Adipose tissue (tissue), 3 donors: ENCODE results near the gene FBXO42. TPM values are rescaled to one million over a fixed set of nuclear protein-coding genes. Genes with fewer than 3 reads are reported as not detected.

Experiments
- H3K27ac ChIP-seq: one replicate; pipeline ENCODE4 v1.5.1; 2013; ENCODE audit warnings: low read depth, low read length
- WGBS, 3 donors: extraction: QIAGEN DNeasy Blood & Tissue Kit; methylation state at CpG; one replicate each; pipeline ENCODE4 v1.1.7; 2013; 5-methylcytosine and 5-hydroxymethylcytosine counted together
- polyA plus RNA-seq, 3 donors: library from polyadenylated mRNA; stranded (reverse); fragments of 200-250 nt; gene quantifications; one replicate each; pipeline ENCODE4 v1.2.3, GENCODE V29; 2013
- donor health status: healthy with polysubstance abuse.
- donor health status: Bipolar disorder and iron deficiency.
- donor health status: healthy.

FBXO42 gene
- 10 to 100 TPM in 2 of 3 donors, 1 to 10 TPM in 1; 7.4 to 12.4 (median 10.1) TPM for polyA plus RNA-seq

- WGBS, 3 donors = 0 to 1% (median 0%) methylated on average over 59 to 81 of the region's 81 CpGs
- peak within 1 kb of the TSS; percentile 74 for H3K27ac ChIP-seq
Measured at GRCh38 chr1:16351994-16352841, at the start of gene FBXO42. FBXO42 (minus strand) TSS chr1:16352480; CDS start chr1:16315418, 37,062 bp downstream.

DNA sequence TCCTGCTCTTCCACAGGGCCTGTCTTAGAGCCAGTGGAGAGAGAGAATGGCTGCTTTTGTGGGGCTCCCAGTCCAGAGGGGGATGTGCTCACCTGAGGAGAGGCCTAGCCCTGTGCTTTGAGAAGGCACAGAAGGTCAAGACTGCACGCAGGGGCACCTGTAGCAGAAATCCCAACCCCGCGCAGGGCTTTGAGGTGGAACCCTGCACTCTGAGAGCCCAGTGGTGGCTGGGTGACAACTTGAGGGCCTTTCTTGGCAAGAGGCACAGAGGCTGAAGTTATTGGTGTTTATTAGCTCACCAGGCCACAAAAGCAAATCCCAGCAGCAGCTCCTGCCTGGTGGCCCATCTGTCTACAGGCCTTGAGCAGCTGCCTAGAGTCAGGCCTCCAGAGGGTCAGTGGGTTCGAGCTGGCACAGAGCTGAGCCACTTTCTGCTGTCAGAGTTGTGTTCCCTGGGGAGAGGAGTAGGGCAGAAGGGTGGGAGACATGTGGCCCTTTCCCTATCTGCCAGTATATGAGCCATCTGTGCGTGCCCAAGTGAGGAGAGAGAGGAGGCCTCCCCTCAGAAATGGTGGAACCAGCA lies 46.2 kb upstream of the FBXO42 start:
- no peak overlapping the region for H3K27ac ChIP-seq
- 86 to 91% (median 89%) methylated on average over 5 of the region's 5 CpGs for WGBS, 3 donors

DNA sequence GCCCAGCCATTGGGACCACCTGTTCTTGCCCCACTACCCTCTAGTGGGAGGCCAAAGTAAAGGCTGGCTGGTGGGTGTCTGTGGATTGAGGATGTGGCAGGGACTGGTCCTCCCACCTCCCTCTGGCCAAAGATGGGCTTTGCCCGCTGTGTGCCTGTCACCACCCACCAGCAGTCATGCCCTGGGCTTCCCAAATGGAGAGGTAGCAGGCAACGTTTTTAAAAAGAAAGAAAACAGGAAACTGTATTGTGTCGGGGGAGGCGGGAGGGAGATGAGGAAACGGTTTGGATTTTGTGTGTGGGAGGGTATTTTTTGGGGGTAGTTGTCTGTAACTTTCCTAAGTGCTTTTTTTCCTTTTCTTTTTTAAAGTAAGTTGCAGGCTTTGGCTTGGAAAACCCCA lies 44.8 kb upstream of the FBXO42 start:
- 34 to 70% (median 38%) methylated on average over 5 of the region's 5 CpGs for WGBS, 3 donors
- no peak overlapping the region for H3K27ac ChIP-seq

- no peak overlapping the region for H3K27ac ChIP-seq
Measured at GRCh38 chr1:16396591-16396990, 44.3 kb upstream of the FBXO42 start.

DNA sequence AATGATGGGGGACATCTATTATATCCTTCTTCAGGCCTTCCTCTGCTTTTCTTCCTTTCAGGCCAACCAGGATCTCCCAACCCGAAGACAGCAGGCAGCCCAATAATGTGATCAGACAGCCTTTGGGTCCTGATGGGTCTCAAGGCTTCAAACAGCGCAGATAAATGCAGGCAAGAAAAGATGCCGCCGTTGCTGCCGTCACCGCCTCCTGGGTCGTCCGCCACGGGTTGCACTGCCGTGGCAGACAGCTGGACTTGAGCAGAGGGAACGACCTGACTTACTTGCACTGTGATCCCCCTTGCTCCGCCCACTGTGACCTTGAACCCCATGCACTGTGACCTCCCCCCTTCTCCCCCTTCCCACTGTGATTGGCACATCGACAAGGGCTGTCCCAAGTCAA lies 42.7 kb upstream of the FBXO42 start:
- no peak overlapping the region for H3K27ac ChIP-seq
- 82 to 93% (median 90%) methylated on average over 12 to 13 of the region's 13 CpGs for WGBS, 3 donors

More at GRCh38 chr1:16396591-16396990, 44.3 kb upstream of the FBXO42 start:
- 59 to 75% (median 61%) methylated on average over 7 of the region's 7 CpGs for WGBS, 3 donors

DNA sequence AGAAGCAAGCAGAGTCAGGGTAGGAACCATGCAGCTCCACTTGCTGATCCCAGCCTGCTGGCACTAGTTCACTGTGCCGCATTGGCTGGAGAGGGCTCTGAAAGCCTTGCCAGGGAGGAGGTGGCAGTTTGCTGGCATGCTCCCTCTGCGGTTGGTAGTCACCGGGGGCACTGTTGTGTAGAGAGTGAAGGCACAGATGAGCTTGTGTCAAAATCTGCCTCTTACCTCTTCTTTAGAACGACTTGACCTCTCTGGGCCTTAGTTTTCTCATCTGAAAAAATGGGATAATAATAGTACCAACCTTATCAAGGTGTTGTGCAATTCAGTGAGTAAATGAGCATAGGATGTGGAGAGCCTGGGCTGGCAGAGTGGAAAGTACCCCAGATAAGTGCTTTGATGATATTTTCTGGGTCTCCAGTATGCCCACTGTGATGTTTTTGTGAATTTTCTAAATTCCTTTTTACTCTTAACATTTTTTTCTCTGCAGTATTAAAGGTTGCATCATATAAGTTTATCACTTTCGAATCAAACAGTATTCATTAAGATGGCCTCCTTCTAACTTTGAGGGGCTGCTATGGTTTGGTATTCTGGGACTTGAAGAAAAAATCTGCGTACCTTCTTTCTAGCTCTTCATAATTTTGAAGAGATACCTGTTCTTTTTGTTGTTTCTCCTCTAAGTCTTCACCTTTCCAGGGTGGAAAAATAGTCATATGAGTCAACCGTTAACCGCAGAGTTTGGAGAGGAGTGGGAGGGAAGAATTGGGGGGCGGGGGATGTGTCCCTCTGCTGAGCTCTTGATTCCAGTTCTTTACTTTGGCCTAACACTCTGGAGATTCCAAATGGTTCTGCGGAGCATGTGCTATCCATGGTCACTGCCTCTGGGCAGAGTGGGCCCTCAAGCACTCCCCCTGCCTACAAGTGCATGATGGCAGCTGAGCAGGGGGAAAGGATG lies 41.6 kb upstream of the FBXO42 start:
- WGBS, 3 donors = 79 to 90% (median 89%) methylated on average over 10 of the region's 10 CpGs
- H3K27ac ChIP-seq = no peak overlapping the region

GRCh38 chr1:16392740-16393569 lies 40.7 kb upstream of the FBXO42 start:
- H3K27ac ChIP-seq = no peak overlapping the region
- 76 to 83% (median 81%) methylated on average over 21 of the region's 21 CpGs for WGBS, 3 donors

- H3K27ac ChIP-seq = no peak overlapping the region
- 55 to 68% (median 58%) methylated on average over 3 of the region's 3 CpGs for WGBS, 3 donors
Measured at GRCh38 chr1:16391411-16391810, 39.1 kb upstream of the FBXO42 start.

DNA sequence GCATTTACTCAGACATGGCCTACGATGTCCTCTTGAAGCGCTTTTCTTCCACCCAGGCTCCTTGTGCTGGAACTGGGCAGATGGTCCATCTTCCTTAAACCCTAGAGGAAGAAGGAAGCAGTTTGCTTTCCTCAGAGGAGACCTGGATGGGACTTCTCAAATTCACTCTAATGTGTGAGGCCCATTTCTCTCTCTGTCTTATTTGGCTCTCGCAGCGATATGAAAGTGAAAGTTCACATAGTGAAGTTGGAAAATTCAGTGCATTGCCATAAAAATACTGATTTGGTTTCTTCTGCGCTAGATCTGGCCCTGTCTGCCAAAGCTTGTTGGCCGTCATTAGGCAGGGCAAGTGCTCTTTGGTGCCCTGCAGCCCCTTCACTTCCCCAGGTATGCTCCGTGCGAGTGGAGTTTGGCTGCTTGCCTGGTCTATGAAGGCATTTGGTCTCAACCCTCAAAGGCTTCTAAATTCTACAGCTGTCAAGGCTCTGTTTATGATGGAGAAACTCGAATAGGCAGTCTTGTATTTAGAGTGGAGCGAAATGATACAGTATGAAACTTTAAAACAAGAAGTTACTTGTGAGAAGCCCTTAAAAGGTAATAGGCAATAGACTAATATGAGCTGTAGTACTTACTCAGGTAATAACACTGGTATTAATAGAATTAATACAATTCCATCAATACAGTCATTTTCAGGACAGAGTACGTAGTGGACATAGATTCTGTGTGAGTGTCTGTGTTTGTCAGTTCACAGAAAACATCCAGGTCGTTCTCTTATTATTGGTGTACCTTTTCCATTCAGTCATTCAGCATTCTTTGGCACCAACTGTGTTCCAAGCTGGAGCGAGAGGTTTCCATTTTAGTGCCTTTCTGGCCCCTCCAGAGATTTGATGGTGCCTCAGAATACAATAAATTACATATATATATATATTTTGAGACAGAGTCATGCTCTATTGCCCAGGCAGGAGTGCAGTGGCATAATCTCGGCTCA lies 35.2 kb upstream of the FBXO42 start:
- H3K27ac ChIP-seq = no peak overlapping the region

GRCh38 chr1:16386454-16387113 lies 34.3 kb upstream of the FBXO42 start:
- no peak overlapping the region for H3K27ac ChIP-seq
- WGBS, 3 donors = 41 to 56% (median 44%) methylated on average over 5 of the region's 5 CpGs

More for the DNA sequence above, 35.2 kb upstream of the FBXO42 start:
- WGBS, 3 donors = 44 to 65% (median 45%) methylated on average over 14 of the region's 14 CpGs

DNA sequence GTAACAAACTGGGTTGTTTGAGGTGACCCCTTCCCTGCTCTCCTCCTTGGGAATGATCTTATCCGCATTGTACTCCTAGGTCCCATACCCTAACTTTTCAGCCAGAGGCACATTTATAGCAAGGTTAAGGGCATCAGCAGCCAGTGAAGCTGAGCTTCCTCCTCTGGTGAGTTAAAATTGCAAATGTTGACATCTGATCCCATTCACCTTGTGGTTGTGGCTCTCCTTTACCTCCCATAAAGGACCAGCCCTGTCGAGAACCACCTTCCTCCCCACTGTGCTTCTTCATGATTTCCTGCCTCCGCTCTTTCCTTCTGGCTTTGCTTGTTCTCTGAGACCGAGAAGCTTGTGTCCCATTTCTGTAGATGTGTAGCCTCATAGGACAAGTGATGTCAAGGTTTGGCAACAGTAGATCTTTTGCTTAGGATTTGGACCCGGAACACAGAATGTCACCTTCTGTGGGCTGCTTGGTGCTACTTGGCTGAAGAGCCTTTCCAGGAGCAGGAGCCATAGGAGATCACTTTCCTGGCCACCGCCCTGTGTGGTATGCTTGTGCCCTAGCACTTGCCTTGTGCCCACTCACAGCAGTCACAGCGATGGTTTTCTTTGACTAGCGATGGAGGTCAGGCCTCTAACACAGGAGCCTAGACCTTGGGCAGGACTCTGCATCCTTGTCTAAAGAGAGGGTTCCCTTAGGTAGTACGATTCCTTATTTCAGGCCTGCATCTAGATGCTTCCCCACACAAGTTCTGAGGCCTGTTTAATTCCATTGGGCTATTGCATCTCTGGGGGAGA lies 33.6 kb upstream of the FBXO42 start:
- no peak overlapping the region for H3K27ac ChIP-seq
- WGBS, 3 donors = 88 to 91% (median 89%) methylated on average over 9 of the region's 9 CpGs

- no peak overlapping the region for H3K27ac ChIP-seq
- 90 to 97% (median 94%) methylated on average over 5 of the region's 5 CpGs for WGBS, 3 donors
Measured at GRCh38 chr1:16383888-16384287, 31.6 kb upstream of the FBXO42 start.

DNA sequence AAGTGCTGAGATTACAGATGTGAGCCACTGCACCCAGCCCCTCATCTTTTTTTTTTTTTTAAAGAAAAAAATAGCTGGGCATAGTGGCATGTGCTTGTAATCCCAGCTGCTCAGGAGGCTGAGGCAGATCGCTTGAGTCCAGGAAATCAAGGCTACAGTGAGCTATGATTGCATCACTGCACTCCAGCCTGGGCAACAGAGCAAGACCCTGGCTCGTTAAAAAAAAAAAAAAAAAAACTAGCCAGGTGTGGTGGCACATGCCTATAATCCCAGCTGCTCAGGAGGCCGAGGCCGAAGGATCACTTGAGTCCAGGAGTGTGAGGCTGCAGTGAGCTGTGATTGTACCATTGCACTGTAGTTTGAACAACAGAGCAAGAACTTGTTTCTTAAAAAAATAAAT lies 28.6 kb upstream of the FBXO42 start:
- H3K27ac ChIP-seq = no peak overlapping the region
- WGBS, 3 donors = 69 to 78% (median 77%) methylated on average over 4 of the region's 4 CpGs

GRCh38 chr1:16378443-16378842 lies 26.2 kb upstream of the FBXO42 start:
- no peak overlapping the region for H3K27ac ChIP-seq
- WGBS, 3 donors = 65 to 86% (median 84%) methylated on average over 7 of the region's 7 CpGs

- 65 to 84% (median 82%) methylated on average over 4 of the region's 4 CpGs for WGBS, 3 donors
- H3K27ac ChIP-seq = no peak overlapping the region
Measured at GRCh38 chr1:16376971-16377370, 24.7 kb upstream of the FBXO42 start.
